SK-N-SH treated with all-trans-retinoic acid at 6 μM for 48 hours (cell line): ENCODE results near the gene SDF4.

Source experiments
- ARNTL ChIP-seq: fragments of 450-650 bp; formaldehyde crosslinking; IDR thresholded peaks from 2 replicates; pipeline ENCODE4 v1.5.0; 2020; ENCODE audit warnings: low read depth, mild to moderate bottlenecking, moderate library complexity, borderline replicate concordance
- CSRNP3 ChIP-seq: fragments of 250-450 bp; sonication (Bioruptor Pico); IDR thresholded peaks from 2 replicates; pipeline ENCODE4 v1.5.1; 2021; ENCODE audit warnings: mild to moderate bottlenecking, moderate library complexity
- PATZ1 ChIP-seq: fragments of 250-450 bp; sonication (Bioruptor Pico); IDR thresholded peaks from 2 replicates; pipeline ENCODE4 v1.8.0; 2020; ENCODE audit warnings: mild to moderate bottlenecking, moderate library complexity, borderline replicate concordance
- TSHZ2 ChIP-seq: fragments of 250-450 bp; sonication (Bioruptor Pico); IDR thresholded peaks from 2 replicates; pipeline ENCODE4 v1.5.0; 2020; ENCODE audit warnings: mild to moderate bottlenecking, moderate library complexity
- ZNF565 ChIP-seq: fragments of 450-650 bp; formaldehyde crosslinking; conservative IDR thresholded peaks from 2 replicates; pipeline ENCODE4 v1.5.0; 2020; ENCODE audit warnings: low read depth, mild to moderate bottlenecking, moderate library complexity

GRCh38 chr1:1245178-1245816 is 13.5 kb upstream of the SDF4 start:
- TF ChIP-seq PATZ1 (CRISPR knock-in tag) (no peak), CSRNP3 (CRISPR knock-in tag) (no peak), ZNF565 (CRISPR knock-in tag) (no peak), TSHZ2 (CRISPR knock-in tag) (no peak), ARNTL (no peak)
